Measurements from ENCODE around the gene APOL5.
"Not testable (repeated sequence)": the region's sequence is repeated elsewhere in the genome, so short reads cannot be mapped to it uniquely, and the experiment has no call there.

The APOL5 gene

GRCh38 chr22:35712672-35713071 lies 5.0 kb upstream of the APOL5 start:
- DNase-seq = no peak

- no peak for DNase-seq
Observed at GRCh38 chr22:35719212-35719875, 1.7 kb downstream of the APOL5 start.

GRCh38 chr22:35721960-35722359 lies 4.3 kb downstream of the APOL5 start:
- no peak for DNase-seq

GRCh38 chr22:35725521-35725920 lies 7.8 kb downstream of the APOL5 start:
- DNase-seq = no peak

GRCh38 chr22:35726398-35726797 lies 8.7 kb downstream of the APOL5 start:
- DNase-seq = no peak

- DNase-seq = no peak
Observed at GRCh38 chr22:35726933-35727332, 9.3 kb downstream of the APOL5 start.

- no peak for DNase-seq
Observed at GRCh38 chr22:35727436-35727835, 9.8 kb downstream of the APOL5 start.

- DNase-seq = no peak
Observed at GRCh38 chr22:35728639-35729308, 11.1 kb downstream of the APOL5 start.

- DNase-seq = no peak
Observed at GRCh38 chr22:35729309-35729698, 11.6 kb downstream of the APOL5 start.

- DNase-seq = no peak
Observed at GRCh38 chr22:35731321-35731720, 13.6 kb downstream of the APOL5 start.

GRCh38 chr22:35732116-35732515 lies 14.4 kb downstream of the APOL5 start:
- no peak for DNase-seq

GRCh38 chr22:35733036-35733435 lies 15.4 kb downstream of the APOL5 start:
- DNase-seq = no peak

GRCh38 chr22:35733791-35734516 lies 16.3 kb downstream of the APOL5 start:
- no peak for DNase-seq

- no peak for DNase-seq
Observed at GRCh38 chr22:35734517-35734827, 16.8 kb downstream of the APOL5 start.

GRCh38 chr22:35735542-35735941 lies 17.9 kb downstream of the APOL5 start:
- DNase-seq = no peak

GRCh38 chr22:35736166-35736565 lies 18.5 kb downstream of the APOL5 start:
- DNase-seq = no peak

- no peak for DNase-seq
Observed at GRCh38 chr22:35736701-35737100, 19.0 kb downstream of the APOL5 start.

- not testable (repeated sequence) for DNase-seq
Observed at GRCh38 chr22:35737886-35738285, 20.2 kb downstream of the APOL5 start.

GRCh38 chr22:35739076-35739930 lies 21.6 kb downstream of the APOL5 start:
- no peak for DNase-seq

- DNase-seq = no peak
Observed at GRCh38 chr22:35739931-35740380, 22.3 kb downstream of the APOL5 start.

- no peak for DNase-seq
Observed at GRCh38 chr22:35740616-35741015, 22.9 kb downstream of the APOL5 start.

- no peak for DNase-seq
Observed at GRCh38 chr22:35742342-35743100, 24.8 kb downstream of the APOL5 start.

All from activated naive CD4-positive, alpha-beta T cell (primary cell).